ENCODE measurements around the gene RAB5B. TPM values are rescaled to one million over a fixed set of nuclear protein-coding genes. Genes with fewer than 3 reads are reported as not detected.

Gene RAB5B
- total RNA-seq, 6 experiments from 2014 or later, result 90.2 to 107 (median 96.5) TPM

GRCh38 chr12:55946553-55946952, 27.3 kb upstream of the RAB5B start:
- Mint-ChIP-seq H3K4me3 (no peak overlapping the region), H3K36me3 (ENCODE audit: low read depth) (peaks cover 23% of the 10 kb centered on the region), H3K27me3 (ENCODE audit: insufficient read depth) (no peaks in the 10 kb centered on the region), H3K4me1 (ENCODE audit: low read depth) (peaks cover 4% of the 10 kb centered on the region; the same call in 1 of the 2 replicates), H3K27ac (peak overlapping the region; percentile 24), H3K9me3 (no peaks in the 10 kb centered on the region)
- no peak for TF ChIP-seq CTCF (IDR thresholded peaks at IDR 0.05)
- no peak for DNase-seq

GRCh38 chr12:55955344-55955743, 18.5 kb upstream of the RAB5B start:
- no peak for DNase-seq
- TF ChIP-seq CTCF (IDR thresholded peaks at IDR 0.05), result no peak

GRCh38 chr12:55955800-55956508, 17.9 kb upstream of the RAB5B start:
- DNase-seq, result peak; percentile 77
- H3K36me3 Mint-ChIP-seq (ENCODE audit: low read depth), result peaks cover 10% of the 10 kb centered on the region
- H3K27me3 Mint-ChIP-seq (ENCODE audit: insufficient read depth), result peaks cover 1% of the 10 kb centered on the region; the same call in 1 of the 2 replicates
- peaks cover 12% of the 10 kb centered on the region for H3K4me1 Mint-ChIP-seq (ENCODE audit: low read depth)
- H3K9me3 Mint-ChIP-seq, result no peaks in the 10 kb centered on the region
- H3K27ac Mint-ChIP-seq, result peak overlapping the region; percentile 43
- peak; percentile 78 for TF ChIP-seq CTCF (IDR thresholded peaks at IDR 0.05)
- H3K4me3 Mint-ChIP-seq, result no peak overlapping the region

More at GRCh38 chr12:55955344-55955743, 18.5 kb upstream of the RAB5B start:
- Mint-ChIP-seq H3K36me3 (ENCODE audit: low read depth) (peaks cover 10% of the 10 kb centered on the region), H3K9me3 (no peaks in the 10 kb centered on the region), H3K4me1 (ENCODE audit: low read depth) (peaks cover 12% of the 10 kb centered on the region), H3K27ac (0 out of 2 replicates have a peak overlapping the region, but pooled peaks have one; percentile 50), H3K27me3 (ENCODE audit: insufficient read depth) (peaks cover 1% of the 10 kb centered on the region; the same call in 1 of the 2 replicates), H3K4me3 (no peak overlapping the region)

- Mint-ChIP-seq H3K4me1 (ENCODE audit: low read depth) (peaks cover 12% of the 10 kb centered on the region), H3K36me3 (ENCODE audit: low read depth) (no peaks in the 10 kb centered on the region; the same call in 1 of the 2 replicates), H3K9me3 (no peaks in the 10 kb centered on the region), H3K27me3 (ENCODE audit: insufficient read depth) (peaks cover 1% of the 10 kb centered on the region), H3K27ac (no peak overlapping the region), H3K4me3 (no peak overlapping the region)
- no peak for DNase-seq
- TF ChIP-seq CTCF (IDR thresholded peaks at IDR 0.05), result no peak
Measured at GRCh38 chr12:55957106-55957859, 16.6 kb upstream of the RAB5B start.

- TF ChIP-seq CTCF (IDR thresholded peaks at IDR 0.05), result no peak
- H3K27me3 Mint-ChIP-seq (ENCODE audit: insufficient read depth), result no peaks in the 10 kb centered on the region; the same call in none of the 2 replicates
- DNase-seq, result no peak
- H3K4me3 Mint-ChIP-seq, result no peak overlapping the region
- H3K9me3 Mint-ChIP-seq, result no peaks in the 10 kb centered on the region
- no peak overlapping the region for H3K27ac Mint-ChIP-seq
- H3K36me3 Mint-ChIP-seq (ENCODE audit: low read depth), result no peaks in the 10 kb centered on the region
- peaks cover 31% of the 10 kb centered on the region for H3K4me1 Mint-ChIP-seq (ENCODE audit: low read depth)
Measured at GRCh38 chr12:55963760-55964159, 10.1 kb upstream of the RAB5B start.

All from HFFc6 (cell line).